Left kidney (tissue), 2 donors: ENCODE measurements around the gene LUM. TPM values are rescaled to one million over a fixed set of nuclear protein-coding genes. Genes with fewer than 3 reads are reported as not detected.
A peak's percentile ranks its signal among the peaks of the same experiment; 100 is the strongest.

Source experiments
- DNase-seq: peaks from one replicate; pipeline ENCODE4 v3.0.0-alpha.2; 2013
- polyA plus RNA-seq: library from polyadenylated mRNA; unstranded; fragments of 120-200 nt; gene quantifications from one replicate; pipeline ENCODE4 v1.2.1, GENCODE V29; 2013; ENCODE audit not compliant: insufficient read length

LUM gene
- polyA plus RNA-seq, 1 donor = 31.5 TPM

DNA sequence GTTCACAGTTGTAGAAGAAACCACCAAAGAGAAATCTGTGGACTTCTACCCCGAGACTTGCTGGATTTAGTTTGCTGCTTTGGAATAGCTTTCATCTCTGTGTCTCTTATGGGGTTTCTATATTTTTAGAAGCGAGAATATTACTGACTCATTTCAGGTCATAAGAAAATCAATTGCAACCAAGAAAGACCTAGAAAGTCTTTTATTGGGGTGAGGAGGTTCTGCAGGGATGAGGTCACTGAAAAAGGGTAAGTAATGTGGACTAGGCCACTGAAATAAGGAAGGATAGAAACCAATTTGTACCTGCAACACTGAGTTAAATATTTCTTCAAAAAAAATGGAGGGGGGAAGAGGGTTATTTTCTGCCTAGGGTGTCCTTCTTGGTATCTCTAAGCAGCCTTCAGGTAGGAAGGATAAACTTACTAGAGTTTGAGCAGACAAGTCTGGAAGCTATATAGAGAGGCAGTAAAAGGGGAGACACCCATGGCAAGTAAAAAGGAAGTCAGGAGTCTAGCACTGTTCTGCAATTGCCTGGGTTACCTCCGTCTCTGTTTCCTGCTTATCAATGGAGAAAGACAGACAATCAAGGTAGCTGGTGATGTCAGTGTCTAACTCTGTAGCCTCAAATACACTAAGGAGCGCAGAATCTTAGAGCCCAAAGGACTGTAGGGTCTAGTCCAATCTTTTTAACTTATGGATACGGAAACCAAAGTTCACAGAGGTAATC is 33.9 kb downstream of the LUM start:
- DNase-seq = no peak

DNA sequence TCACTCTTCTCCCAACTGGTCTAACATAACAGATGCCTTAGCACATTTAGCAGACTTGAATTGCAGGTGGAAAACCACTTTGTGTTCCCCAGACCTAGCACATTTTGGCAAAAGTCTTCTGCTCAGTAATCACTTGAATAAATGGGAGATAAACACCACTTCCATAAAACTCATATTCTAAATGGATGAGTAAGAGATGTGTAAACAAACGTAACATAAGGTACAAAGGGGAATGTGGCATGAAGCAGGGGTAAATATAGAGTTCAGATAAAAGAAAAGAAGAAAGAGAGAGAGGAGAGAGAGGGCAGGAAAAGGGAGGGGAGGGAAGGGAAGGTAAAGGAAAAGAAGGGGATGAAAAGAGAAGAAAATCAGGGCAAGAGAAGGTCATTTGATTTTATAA is 36.4 kb downstream of the LUM start:
- no peak for DNase-seq

DNA sequence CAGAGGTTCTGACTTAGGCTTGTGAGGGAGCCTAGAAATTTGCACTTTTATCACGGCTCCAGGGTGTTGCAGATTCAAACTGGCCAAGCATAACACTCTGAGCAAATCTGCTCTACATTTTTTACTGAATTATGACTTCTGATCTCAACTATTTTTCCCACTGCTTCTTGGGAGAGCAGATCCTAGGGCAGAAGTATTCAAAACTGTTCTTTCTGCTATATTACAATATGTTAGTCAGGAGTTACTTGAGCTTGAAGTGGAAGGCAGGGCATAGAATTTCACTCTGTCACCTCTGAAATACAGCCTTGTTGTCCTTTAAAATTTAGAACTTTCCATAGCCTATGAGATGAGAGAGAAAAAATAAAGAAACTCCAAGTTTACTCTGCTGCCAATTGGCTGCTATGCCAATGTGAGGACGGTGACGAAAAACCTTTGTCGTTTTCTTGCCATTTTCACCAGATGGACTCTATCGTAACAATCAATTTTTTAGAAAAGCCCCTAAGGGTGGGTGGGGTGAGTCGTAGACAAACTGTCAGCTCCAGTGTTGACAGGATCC is 37.1 kb downstream of the LUM start:
- DNase-seq = peak; percentile 32

DNA sequence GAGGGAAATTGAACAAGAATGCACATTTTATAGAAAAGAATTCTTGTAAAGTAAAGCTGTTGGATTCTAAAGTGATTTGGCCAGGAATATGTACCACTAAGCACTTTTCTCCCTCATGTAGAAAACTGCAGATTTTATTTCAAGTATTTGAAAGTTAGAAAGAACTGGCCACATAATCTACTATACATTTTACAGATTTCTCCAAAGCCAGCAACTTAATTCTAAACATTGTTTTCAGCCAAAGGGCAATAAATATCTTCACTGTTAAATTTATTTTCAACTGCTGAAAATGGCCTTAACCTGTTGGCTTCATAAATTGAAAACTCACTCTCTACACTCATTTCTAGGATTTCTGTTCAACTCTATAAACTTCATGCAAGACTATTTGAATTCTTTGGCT is 37.9 kb downstream of the LUM start:
- no peak for DNase-seq

DNA sequence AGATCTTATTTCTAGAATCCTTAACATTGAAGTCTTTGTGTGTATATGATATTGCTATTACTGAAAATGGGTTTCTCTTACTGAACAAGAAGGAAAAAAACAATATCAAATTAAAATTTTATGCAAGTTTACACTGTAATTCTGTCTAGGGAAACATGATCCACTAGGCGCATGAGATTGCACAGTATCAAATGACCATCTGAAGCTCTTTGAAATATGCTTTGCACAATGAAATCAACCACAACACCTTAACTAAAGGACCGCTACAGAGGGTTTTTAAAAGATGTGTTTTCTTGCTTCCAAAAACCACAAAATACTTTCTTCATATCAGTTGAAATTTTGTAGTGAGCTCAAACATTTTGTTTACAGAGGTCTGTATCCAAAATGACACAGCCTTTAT is 38.4 kb downstream of the LUM start:
- DNase-seq = no peak

DNA sequence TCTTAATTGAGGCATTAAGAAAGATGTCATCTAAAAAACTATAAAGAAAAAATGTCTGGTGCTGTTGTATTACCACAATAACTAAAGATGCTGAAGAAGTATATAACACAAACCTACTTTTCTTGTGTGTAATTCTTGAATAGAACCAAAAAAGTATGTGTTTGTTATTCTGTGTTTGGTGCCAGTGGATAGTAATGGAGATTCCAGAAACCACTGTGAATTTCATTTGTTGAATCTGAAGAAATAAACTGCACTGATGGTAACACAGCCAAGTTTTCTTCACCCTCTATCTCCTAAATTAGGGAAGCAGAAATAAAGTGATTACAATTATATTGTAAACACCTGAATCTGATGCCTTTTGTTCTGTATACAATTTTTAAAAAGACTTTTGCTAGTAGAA is 40.4 kb downstream of the LUM start:
- DNase-seq = no peak

DNA sequence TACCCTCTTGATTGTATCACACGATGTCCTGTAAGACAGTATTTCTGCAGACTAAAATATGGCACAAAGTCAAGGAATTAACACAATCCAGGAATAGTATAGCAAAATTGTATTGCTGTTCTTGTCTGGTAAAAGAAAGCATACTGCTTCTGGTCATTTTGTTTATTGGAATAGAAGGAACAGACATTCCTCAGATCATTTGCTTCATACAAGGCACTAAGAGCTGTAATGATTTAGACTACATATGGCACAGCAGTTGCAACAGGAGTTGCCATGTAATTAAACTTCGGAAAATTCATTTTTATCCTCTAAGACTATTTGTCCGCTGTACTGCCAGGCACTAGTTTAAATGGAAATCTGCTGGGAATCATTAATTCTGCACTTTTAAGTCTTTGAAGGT is 45.9 kb downstream of the LUM start:
- no peak for DNase-seq

DNA sequence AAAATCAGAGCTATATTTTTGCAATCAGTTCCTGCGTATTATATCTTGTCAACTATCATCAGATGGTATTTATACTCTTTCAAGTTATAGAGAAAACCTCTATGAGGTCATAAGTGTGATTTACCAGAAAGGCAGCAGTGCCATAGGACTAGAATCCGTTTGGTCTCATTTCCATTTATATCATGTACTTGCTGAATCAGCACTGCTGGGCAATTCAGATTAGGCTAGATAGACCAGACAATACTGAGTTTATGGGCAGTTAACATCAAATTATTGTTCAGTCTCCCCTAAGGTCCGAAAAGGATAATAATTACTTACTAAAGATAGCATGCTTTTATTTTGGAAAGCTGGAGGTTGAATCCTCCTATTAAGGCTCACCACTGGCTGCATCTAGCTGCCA is 46.7 kb downstream of the LUM start:
- DNase-seq = no peak

DNA sequence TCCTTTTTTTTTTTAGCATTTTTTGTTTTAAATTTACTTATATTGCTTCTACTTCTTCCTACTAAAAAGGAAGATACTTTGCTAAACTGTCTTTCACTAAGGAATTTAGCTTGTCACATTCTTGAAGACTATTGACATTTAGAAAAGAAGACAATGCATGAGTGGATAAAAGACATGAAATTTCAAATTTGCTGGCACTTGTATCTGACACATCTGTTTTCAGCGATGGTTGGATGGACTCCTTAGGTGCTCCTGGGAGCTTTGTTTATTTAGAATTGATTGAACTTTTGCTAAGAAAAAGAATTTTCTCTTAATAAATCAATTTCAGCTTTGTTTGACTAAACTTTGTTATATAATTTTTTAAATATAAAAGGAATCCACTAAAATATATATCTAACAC is 50.2 kb downstream of the LUM start:
- DNase-seq = no peak

DNA sequence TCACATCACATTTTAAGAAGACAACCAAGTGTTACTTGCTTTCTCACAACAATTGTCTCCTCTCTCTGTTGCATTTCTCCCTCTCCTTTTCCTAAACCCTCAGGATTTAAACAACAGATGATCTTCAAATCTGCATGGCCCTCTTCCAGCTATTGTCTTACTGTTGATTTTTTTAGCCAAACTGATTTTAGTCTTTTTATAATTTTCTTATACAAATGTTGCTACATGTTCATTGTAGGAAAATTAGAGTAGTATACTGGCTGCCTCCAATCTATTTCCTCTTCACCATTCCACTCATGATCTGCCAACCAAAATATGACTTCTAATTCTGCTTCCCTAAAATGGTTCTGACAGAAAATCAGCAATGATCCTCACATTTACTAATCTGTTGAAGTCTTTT is 52.1 kb downstream of the LUM start:
- DNase-seq = no peak

DNA sequence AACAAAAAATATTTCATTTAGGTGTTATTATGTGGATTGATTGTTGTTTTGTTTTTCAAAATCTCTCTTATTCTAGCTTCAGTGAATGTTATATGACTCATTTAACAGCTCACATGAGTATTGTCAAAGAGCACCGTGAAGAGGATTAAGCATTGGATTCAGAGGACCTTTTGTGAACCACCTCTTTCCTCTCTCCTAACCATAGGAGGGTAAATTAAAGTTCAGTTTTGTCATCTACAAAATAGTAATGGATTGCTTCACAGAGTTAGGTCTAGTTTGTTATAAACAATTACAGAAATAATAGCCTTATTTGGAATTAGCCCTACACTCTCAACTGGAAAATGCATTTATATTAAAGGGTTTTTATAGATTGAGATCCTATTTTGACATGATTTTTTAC is 52.5 kb downstream of the LUM start:
- no peak for DNase-seq

DNA sequence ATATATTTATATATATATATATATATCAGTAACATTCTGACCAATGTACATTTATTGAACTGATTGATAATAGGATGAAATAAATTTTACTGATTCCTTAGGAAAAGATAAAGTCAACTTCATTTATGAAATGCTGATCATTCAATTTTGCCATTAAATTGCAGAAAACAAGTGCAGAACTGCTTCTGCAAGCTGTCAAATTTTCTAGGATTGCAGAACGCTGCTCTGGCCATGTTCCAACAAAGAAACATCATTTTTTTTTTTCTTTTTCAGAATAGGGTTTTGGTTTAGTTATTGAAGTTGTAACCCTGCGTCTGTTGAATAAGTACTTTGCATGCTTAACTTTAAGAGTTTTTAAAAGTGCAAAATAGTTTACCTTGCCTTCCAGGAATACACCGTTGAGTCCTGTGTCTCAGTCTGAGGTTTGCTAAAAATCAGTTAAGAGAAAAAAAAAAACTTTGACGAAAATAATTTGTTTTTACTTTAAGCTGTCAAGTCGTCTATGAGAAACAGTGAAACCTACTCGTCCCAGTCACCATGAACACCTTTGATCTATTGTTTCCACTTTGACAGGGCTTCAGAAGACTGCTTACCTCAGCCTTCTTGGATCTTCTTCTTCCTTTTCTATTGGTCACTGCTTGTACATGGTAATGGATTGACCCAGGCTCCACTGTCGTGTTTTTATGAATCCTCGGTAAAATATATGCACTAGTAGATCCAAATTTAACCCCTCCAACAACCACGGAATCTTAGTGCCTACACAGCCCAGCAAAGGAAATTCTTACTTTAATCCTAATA is 53.7 kb downstream of the LUM start, which contains the start of gene KERA:
TSS of gene KERA (minus strand) at position 657 of the 798 bp plus-strand sequence. CDS start 1,743 bp downstream, outside the sequence.
- DNase-seq = no peak

DNA sequence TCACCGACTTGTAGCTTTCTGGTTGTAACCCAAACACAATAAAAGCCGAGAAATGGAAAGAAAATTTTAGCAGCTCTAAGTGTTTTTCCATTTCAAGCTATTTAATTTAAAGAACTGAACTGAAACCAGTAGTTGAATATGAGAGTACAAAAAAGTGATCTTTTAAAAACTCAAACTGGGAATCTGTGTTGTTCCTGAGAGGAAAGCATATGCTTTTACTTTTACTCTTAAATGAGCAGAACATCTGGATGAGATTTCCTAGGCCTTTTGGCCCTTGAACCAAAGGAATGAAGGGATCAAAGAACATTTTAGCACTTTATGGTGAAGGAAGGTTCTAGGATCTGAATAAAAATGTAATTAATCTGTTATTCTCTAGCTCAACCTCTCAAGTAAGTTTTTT is 54.8 kb downstream of the LUM start:
- DNase-seq = no peak

DNA sequence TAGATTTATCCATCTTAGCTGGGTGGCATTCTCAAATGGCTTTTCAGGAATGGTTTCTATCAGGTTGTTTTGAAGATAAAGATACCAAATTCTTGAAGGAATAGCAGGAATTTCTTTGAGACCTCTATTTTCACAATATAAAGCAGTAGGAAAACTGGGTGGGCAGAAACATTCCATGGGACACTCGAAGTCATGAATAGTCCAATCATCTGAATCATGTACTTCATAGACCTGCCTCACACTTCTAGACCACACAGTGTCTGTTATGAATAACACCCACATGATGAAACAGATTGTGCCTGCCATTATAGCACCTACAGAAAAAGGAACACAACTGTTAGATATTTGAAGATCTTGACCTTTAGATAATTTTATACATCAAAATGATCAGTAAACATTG is 55.3 kb downstream of the LUM start:
- no peak for DNase-seq

DNA sequence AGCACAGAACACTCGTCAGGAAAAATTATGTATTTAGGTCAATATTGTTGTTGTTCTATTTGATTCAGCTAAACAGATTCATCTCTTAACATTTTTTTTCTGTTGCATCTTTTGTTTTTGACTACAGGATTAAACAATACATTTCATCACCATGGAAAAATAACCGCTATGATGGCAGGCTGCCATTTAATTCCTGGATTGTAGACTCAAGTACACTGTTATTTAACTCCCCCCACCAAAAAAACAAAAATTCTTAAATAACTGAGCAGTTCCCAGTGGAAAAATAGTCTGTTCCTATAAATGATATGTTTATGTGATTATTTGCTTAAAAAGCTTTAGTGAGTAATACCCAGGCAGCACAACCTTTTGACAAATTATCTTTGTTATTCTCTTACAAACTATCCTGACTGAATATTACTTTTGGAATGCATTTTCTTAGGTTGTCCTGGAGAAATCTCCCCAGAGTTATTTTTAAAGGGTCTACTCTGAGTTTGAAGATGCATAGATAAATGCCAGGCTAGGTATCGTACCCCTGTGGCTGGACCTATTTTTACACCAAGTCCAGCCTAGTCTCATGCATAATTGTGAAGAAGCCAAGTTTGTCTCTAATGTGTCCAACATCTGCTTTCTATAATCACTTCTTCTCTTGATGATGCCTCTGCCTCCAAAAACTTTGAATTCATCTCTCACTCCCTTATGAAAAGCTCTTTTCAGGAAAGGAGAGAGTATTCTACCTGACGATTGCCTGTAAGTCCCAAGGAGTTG is 57.2 kb downstream of the LUM start:
- peak; percentile 43 for DNase-seq

Other genes with a start within 250 kb of the LUM start
- gene CCER1, start 156.3 kb downstream of the LUM start, polyA plus RNA-seq = not detected
- gene EPYC, start 106.5 kb downstream of the LUM start, polyA plus RNA-seq = not detected
- not detected for gene KERA, start 53.5 kb downstream of the LUM start, polyA plus RNA-seq
- gene DCN, start 71.3 kb upstream of the LUM start, polyA plus RNA-seq = 366 TPM